Cardiac muscle cell (in vitro differentiated cells and primary cell): ENCODE results near the gene PRCP. TPM values are rescaled to one million over a fixed set of nuclear protein-coding genes. Genes with fewer than 3 reads are reported as not detected.

Experiments used
- DNase-seq, 2 donors: peaks; one replicate each; pipeline versions ENCODE4 v3.0.0 to v3.0.0-alpha.2; 2010 to 2017; ENCODE audit warnings: low read depth in 1 of 2, low spot score in 1 of 2
- H3K27ac ChIP-seq: fragments of 200-600 bp; sonication (generic); 2 replicates; pipeline ENCODE4 v1.5.1; 2016
- H3K27me3 ChIP-seq: fragments of 200-600 bp; sonication (generic); 2 replicates; pipeline ENCODE4 v1.6.0; 2016; ENCODE audit warnings: control low read depth
- H3K36me3 ChIP-seq: fragments of 200-600 bp; sonication (generic); 2 replicates; pipeline ENCODE4 v1.5.1; 2016; ENCODE audit warnings: control low read depth
- H3K4me1 ChIP-seq: fragments of 200-600 bp; sonication (generic); 2 replicates; pipeline ENCODE4 v1.8.1; 2017; ENCODE audit warnings: low read depth, mild to moderate bottlenecking, mixed run types
- H3K4me3 ChIP-seq: fragments of 200-600 bp; sonication (generic); 2 replicates; pipeline ENCODE4 v1.5.1; 2016; ENCODE audit warnings: mild to moderate bottlenecking
- H3K9me3 ChIP-seq: fragments of 200-600 bp; sonication (generic); 2 replicates; pipeline ENCODE4 v1.5.1; 2017; ENCODE audit warnings: low read depth, mild to moderate bottlenecking, control low read depth
- CTCF ChIP-seq: IDR thresholded peaks from 2 replicates; pipeline ENCODE4 v1.5.1; 2012; ENCODE audit warnings: low read depth, mild to moderate bottlenecking, low read length
- polyA plus RNA-seq: library from polyadenylated mRNA; unstranded; fragments of >200 nt; fragmentation: Nextera tagmentation; extraction: Ambion mirVana; gene quantifications from 2 replicates; pipeline ENCODE4 v1.2.1, GENCODE V29; 2016
- total RNA-seq: library from RNA; depleted of rRNA; stranded (reverse); fragments of >200 nt; gene quantifications from 2 replicates; pipeline ENCODE4 v1.2.3, GENCODE V29; 2016

Gene PRCP
- total and polyA plus RNA-seq, 2 experiments from 2014 or later, result 61.1 to 106 TPM

- no peak for TF ChIP-seq CTCF
- H3K36me3 ChIP-seq, result no peaks in the 10 kb centered on the region
Measured at GRCh38 chr11:82865841-82866240, 34.4 kb downstream of the PRCP start.

GRCh38 chr11:82864268-82864667 lies 36.0 kb downstream of the PRCP start:
- Histone ChIP-seq H3K27ac (no peak overlapping the region), H3K9me3 (no peaks in the 10 kb centered on the region), H3K4me1 (no peaks in the 10 kb centered on the region), H3K27me3 (no peaks in the 10 kb centered on the region), H3K36me3 (no peaks in the 10 kb centered on the region), H3K4me3 (no peak overlapping the region)
- TF ChIP-seq CTCF, result peak; percentile 64
- peak; percentile 33 to 73 for DNase-seq

More at GRCh38 chr11:82865841-82866240, 34.4 kb downstream of the PRCP start:
- no peak for DNase-seq
- Histone ChIP-seq H3K4me1 (no peaks in the 10 kb centered on the region), H3K9me3 (no peaks in the 10 kb centered on the region), H3K27me3 (no peaks in the 10 kb centered on the region), H3K4me3 (no peak overlapping the region), H3K27ac (no peak overlapping the region)

GRCh38 chr11:82863209-82863608 lies 37.0 kb downstream of the PRCP start:
- Histone ChIP-seq H3K27me3 (no peaks in the 10 kb centered on the region), H3K36me3 (no peaks in the 10 kb centered on the region), H3K4me3 (no peak overlapping the region), H3K9me3 (no peaks in the 10 kb centered on the region), H3K27ac (no peak overlapping the region), H3K4me1 (no peaks in the 10 kb centered on the region)
- TF ChIP-seq CTCF, result no peak
- DNase-seq, result no peak

- Histone ChIP-seq H3K27me3 (no peaks in the 10 kb centered on the region), H3K9me3 (no peaks in the 10 kb centered on the region), H3K27ac (no peak overlapping the region), H3K36me3 (no peaks in the 10 kb centered on the region), H3K4me3 (no peak overlapping the region), H3K4me1 (no peaks in the 10 kb centered on the region)
- no peak for TF ChIP-seq CTCF
- DNase-seq, result no peak
Measured at GRCh38 chr11:82862379-82862778, 37.9 kb downstream of the PRCP start.

GRCh38 chr11:82859750-82860149 lies 40.5 kb downstream of the PRCP start:
- H3K4me1 ChIP-seq, result no peaks in the 10 kb centered on the region
- no peak overlapping the region for H3K27ac ChIP-seq
- peak in 1 of 2 donors; percentile 23 for DNase-seq
- no peaks in the 10 kb centered on the region for H3K9me3 ChIP-seq
- no peaks in the 10 kb centered on the region for H3K27me3 ChIP-seq
- no peak overlapping the region for H3K4me3 ChIP-seq
- TF ChIP-seq CTCF, result no peak
- no peaks in the 10 kb centered on the region for H3K36me3 ChIP-seq

GRCh38 chr11:82858556-82859091 lies 41.6 kb downstream of the PRCP start:
- peak in 1 of 2 donors; percentile 67 for DNase-seq
- no peak for TF ChIP-seq CTCF
- no peaks in the 10 kb centered on the region for H3K9me3 ChIP-seq
- no peak overlapping the region for H3K4me3 ChIP-seq
- no peaks in the 10 kb centered on the region for H3K27me3 ChIP-seq
- no peaks in the 10 kb centered on the region for H3K36me3 ChIP-seq
- no peak overlapping the region for H3K27ac ChIP-seq
- H3K4me1 ChIP-seq, result no peaks in the 10 kb centered on the region
